ENCODE data around the gene SEPTIN6. TPM values are rescaled to one million over a fixed set of nuclear protein-coding genes. Genes with fewer than 3 reads are reported as not detected.
A peak's percentile ranks its signal among the peaks of the same experiment; 100 is the strongest.

Gene SEPTIN6
- total RNA-seq, 2 experiments from 2014 or later = 132 to 134 TPM

- Histone ChIP-seq H3K27me3 (ENCODE audit: control insufficient read depth in 1 of 2, insufficient read depth in 2 of 2, low read length in 2 of 2) (no peaks in the 10 kb centered on the region), H3K36me3 (ENCODE audit: insufficient read depth, low read length) (peaks cover 24% of the 10 kb centered on the region), H3K9me3 (ENCODE audit: control insufficient read depth in 1 of 2, insufficient read depth in 1 of 2, low read length in 2 of 2) (no peaks in the 10 kb centered on the region), H3K27ac (ENCODE audit: low read depth in 1 of 2, low read length in 2 of 2) (peak overlapping the region; percentile 65 to 76), H3K4me1 (ENCODE audit: insufficient read depth, low read length) (peaks cover 74% of the 10 kb centered on the region), H3K4me3 (ENCODE audit: low read length) (peak overlapping the region; percentile 39)
- ChIA-PET CTCF (interaction anchor here (6.8 kb wide), 1 partner anchor 13 kb away, joined by 42 read pairs; the partner anchor contains the start of gene SEPTIN6), POLR2A (interaction anchor here (0.9 to 6.9 kb wide), 3 partner anchors 8 to 195 kb away, joined by 3 to 199 read pairs (median 21); partner anchors contain the start of gene SEPTIN6)
- peaks cover 42% of the 10 kb centered on the region for H3K36me3 Mint-ChIP-seq (ENCODE audit: low read depth)
- DNase-seq (no peak), ATAC-seq (ENCODE audit: poor library complexity) (no peak)
- H3K27me3 Mint-ChIP-seq = no peaks in the 10 kb centered on the region
- peak overlapping the region; percentile 93 for H3K27ac Mint-ChIP-seq
- intact Hi-C loops (cut with DNase I, micrococcal nuclease) = no loop called here
- no peaks in the 10 kb centered on the region for H3K9me3 Mint-ChIP-seq
- TF ChIP-seq, protein P1, sequence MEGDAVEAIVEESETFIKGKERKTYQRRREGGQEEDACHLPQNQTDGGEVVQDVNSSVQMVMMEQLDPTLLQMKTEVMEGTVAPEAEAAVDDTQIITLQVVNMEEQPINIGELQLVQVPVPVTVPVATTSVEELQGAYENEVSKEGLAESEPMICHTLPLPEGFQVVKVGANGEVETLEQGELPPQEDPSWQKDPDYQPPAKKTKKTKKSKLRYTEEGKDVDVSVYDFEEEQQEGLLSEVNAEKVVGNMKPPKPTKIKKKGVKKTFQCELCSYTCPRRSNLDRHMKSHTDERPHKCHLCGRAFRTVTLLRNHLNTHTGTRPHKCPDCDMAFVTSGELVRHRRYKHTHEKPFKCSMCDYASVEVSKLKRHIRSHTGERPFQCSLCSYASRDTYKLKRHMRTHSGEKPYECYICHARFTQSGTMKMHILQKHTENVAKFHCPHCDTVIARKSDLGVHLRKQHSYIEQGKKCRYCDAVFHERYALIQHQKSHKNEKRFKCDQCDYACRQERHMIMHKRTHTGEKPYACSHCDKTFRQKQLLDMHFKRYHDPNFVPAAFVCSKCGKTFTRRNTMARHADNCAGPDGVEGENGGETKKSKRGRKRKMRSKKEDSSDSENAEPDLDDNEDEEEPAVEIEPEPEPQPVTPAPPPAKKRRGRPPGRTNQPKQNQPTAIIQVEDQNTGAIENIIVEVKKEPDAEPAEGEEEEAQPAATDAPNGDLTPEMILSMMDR (IDR thresholded peaks at IDR 0.05) = no peak
- peak overlapping the region; percentile 92 for H3K4me3 Mint-ChIP-seq
- H3K4me1 Mint-ChIP-seq (ENCODE audit: low read depth) = peaks cover 67% of the 10 kb centered on the region
Measured at GRCh38 chrX:119677654-119677981, 15.3 kb downstream of the SEPTIN6 start.

- ATAC-seq (ENCODE audit: poor library complexity) = peak; percentile 2
- Mint-ChIP-seq H3K9me3 (no peaks in the 10 kb centered on the region), H3K4me1 (ENCODE audit: low read depth) (peaks cover 67% of the 10 kb centered on the region), H3K27me3 (no peaks in the 10 kb centered on the region), H3K36me3 (ENCODE audit: low read depth) (peaks cover 47% of the 10 kb centered on the region), H3K27ac (peak overlapping the region; percentile 93), H3K4me3 (peak overlapping the region; percentile 92)
- intact Hi-C loops (cut with DNase I, micrococcal nuclease) = no loop called here
- Histone ChIP-seq H3K4me1 (ENCODE audit: insufficient read depth, low read length) (peaks cover 75% of the 10 kb centered on the region), H3K27me3 (ENCODE audit: control insufficient read depth in 1 of 2, insufficient read depth in 2 of 2, low read length in 2 of 2) (no peaks in the 10 kb centered on the region), H3K36me3 (ENCODE audit: insufficient read depth, low read length) (peaks cover 29% of the 10 kb centered on the region), H3K9me3 (ENCODE audit: control insufficient read depth in 1 of 2, insufficient read depth in 1 of 2, low read length in 2 of 2) (no peaks in the 10 kb centered on the region), H3K27ac (ENCODE audit: low read depth in 1 of 2, low read length in 2 of 2) (peak overlapping the region; percentile 65 to 76), H3K4me3 (ENCODE audit: low read length) (peak overlapping the region; percentile 39)
- CTCF ChIA-PET = interaction anchor here (1.1 to 6.8 kb wide), 2 partner anchors 14 to 22 kb away, joined by 5 to 42 read pairs; partner anchors contain the start of gene SEPTIN6
- POLR2A ChIA-PET = interaction anchor here (1.0 to 6.9 kb wide), 3 partner anchors 8 to 110 kb away, joined by 4 to 199 read pairs (median 21); partner anchors contain the start of gene SEPTIN6
- TF ChIP-seq, protein P1 (IDR thresholded peaks at IDR 0.05) = no peak
- no peak for DNase-seq
Measured at GRCh38 chrX:119676949-119677653, 15.9 kb downstream of the SEPTIN6 start.

DNA sequence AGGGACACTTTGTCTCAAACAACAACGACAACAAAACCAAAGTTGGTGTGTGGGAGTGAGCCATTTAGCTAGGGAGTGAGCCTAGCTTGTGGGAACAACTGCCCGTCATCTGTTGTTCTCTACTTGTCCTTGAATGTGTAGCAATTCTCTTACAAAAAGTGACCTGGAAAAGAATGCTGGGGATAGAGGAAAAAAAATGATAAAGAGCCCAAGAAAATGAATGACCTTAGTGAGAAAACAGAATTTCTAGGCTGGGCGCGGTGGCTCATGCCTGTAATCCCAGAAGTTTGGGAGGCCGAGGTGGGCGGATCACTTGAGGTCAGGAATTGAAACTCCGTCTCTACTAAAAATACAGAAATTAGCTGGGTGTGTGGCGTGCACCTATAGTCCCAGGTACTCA, 19.6 kb downstream of the SEPTIN6 start:
- Histone ChIP-seq H3K36me3 (ENCODE audit: insufficient read depth, low read length) (peaks cover 52% of the 10 kb centered on the region), H3K27ac (ENCODE audit: low read depth in 1 of 2, low read length in 2 of 2) (no peak overlapping the region), H3K27me3 (ENCODE audit: control insufficient read depth in 1 of 2, insufficient read depth in 2 of 2, low read length in 2 of 2) (no peaks in the 10 kb centered on the region), H3K4me1 (ENCODE audit: insufficient read depth, low read length) (peaks cover 58% of the 10 kb centered on the region), H3K4me3 (ENCODE audit: low read length) (no peak overlapping the region), H3K9me3 (ENCODE audit: control insufficient read depth in 1 of 2, insufficient read depth in 1 of 2, low read length in 2 of 2) (no peaks in the 10 kb centered on the region)
- DNase-seq (no peak), ATAC-seq (ENCODE audit: poor library complexity) (no peak)
- CTCF ChIA-PET = interaction anchor here (0.9 to 2.8 kb wide), 3 partner anchors 9 to 56 kb away, joined by 4 to 9 read pairs (median 5); partner anchors contain the start of gene SEPTIN6
- POLR2A ChIA-PET = interaction anchor here (1.2 to 3.3 kb wide), 2 partner anchors 17 to 118 kb away, joined by 3 to 34 read pairs; partner anchors contain the start of gene RPL39
- H3K36me3 Mint-ChIP-seq (ENCODE audit: low read depth) = peaks cover 69% of the 10 kb centered on the region
- no peaks in the 10 kb centered on the region for H3K27me3 Mint-ChIP-seq
- TF ChIP-seq, protein P1 (IDR thresholded peaks at IDR 0.05) = no peak
- no peaks in the 10 kb centered on the region for H3K9me3 Mint-ChIP-seq
- no peak overlapping the region for H3K27ac Mint-ChIP-seq
- H3K4me1 Mint-ChIP-seq (ENCODE audit: low read depth) = peaks cover 56% of the 10 kb centered on the region
- intact Hi-C loops (cut with DNase I, micrococcal nuclease) = no loop called here
- H3K4me3 Mint-ChIP-seq = no peak overlapping the region
